GM12865 (cell line): ENCODE measurements around the gene VAT1.

Source experiments
- DNase-seq: peaks from one replicate; pipeline ENCODE4 v3.0.0; 2010; ENCODE audit warnings: low read depth
- H3K4me3 ChIP-seq: 2 replicates; pipeline ENCODE4 v1.5.1; 2011; ENCODE audit warnings: mild to moderate bottlenecking, low read depth, low read length, control low read depth
- TF ChIP-seq, protein P1 (sequence below): IDR thresholded peaks from 2 replicates; pipeline ENCODE4 v1.5.1; 2011; ENCODE audit warnings: low read length, control low read depth, low read depth, inconsistent platforms; ENCODE audit not compliant: insufficient read depth; ENCODE audit errors: missing control alignments

Gene VAT1

DNA sequence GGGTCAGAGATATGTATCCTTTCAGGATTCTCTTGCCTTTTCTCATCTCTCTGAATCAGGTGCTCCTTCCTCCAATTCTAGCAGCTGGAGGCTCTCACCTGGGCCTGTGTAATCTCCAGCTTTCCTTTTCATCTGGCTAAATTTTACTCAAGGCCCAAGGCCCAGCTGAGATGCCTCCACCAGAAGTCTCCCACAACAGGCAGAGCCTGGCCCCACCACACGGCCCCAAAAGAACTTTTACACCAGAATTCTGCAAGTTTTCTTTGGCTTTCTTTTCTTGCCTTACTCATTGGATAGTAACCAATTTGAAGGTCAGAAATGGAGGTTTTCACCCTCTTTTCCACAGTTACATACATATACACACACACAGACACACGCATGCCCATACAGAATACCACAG lies 17.5 kb upstream of the VAT1 start:
- no peak for DNase-seq
- H3K4me3 ChIP-seq, result no peak overlapping the region
- TF ChIP-seq, protein P1, sequence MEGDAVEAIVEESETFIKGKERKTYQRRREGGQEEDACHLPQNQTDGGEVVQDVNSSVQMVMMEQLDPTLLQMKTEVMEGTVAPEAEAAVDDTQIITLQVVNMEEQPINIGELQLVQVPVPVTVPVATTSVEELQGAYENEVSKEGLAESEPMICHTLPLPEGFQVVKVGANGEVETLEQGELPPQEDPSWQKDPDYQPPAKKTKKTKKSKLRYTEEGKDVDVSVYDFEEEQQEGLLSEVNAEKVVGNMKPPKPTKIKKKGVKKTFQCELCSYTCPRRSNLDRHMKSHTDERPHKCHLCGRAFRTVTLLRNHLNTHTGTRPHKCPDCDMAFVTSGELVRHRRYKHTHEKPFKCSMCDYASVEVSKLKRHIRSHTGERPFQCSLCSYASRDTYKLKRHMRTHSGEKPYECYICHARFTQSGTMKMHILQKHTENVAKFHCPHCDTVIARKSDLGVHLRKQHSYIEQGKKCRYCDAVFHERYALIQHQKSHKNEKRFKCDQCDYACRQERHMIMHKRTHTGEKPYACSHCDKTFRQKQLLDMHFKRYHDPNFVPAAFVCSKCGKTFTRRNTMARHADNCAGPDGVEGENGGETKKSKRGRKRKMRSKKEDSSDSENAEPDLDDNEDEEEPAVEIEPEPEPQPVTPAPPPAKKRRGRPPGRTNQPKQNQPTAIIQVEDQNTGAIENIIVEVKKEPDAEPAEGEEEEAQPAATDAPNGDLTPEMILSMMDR, result no peak

DNA sequence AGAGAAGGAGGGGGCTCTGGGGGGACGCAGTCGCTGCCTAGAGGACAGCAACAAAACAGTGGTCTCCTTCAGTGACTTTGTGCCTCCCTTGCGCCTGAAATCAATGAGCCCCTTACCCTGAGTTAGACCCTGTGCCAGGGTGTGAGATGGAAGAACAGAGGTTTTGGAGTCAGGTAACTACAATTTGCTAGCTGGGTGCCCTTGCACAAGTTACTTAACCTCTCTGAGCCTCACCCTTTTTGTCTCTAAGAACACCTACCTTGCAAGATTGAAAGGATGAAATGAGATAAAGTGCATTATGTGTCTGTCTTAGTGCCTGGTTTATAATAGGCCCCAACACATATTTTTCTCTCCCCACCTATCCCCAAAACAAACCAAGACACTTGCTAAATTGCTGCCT lies 12.7 kb upstream of the VAT1 start:
- DNase-seq, result no peak
- TF ChIP-seq, protein P1, result no peak
- no peak overlapping the region for H3K4me3 ChIP-seq

DNA sequence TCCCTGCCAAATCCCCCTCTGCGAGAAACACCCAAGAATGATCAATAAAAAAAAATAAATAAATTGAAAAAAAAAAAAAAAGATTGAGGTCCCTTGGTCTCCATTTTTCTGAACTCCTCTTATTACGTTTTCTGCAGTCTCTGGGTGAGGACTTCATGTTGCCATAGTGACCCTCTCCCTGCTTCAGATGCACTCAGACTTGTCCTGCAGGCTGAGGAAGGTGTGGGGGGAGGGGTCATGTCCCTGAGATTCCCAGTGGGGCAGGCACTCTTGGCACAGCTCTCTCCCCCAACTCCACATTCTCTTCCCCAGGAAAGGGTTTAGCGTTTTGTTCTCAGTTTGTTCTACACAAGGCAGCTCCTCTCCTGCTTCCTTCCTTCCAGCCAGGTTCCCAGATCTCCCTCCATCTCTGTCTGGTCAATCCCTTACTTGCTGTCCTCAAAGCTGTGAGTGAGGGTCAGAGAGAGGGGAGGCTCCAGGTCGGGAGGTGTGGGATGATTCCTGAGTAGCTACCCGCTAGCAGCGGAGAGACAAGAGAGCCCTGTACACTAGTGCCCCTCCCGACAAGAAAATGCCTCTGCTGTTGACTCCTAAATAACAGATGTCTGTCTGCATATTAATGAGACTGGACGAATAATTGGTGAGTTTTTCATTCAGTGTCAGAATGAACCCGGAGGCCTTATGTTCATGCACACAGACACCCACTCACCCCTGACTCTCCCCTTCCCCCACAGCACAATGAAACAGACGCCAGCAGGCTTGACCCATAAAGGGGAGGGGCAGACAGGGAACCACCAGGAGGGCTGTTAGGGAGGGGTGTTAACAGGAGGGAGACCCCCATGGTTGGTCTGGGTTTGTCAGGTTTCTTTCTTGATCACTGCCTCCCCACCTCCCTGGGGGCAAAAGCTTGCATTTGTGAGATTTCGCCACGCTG lies 12.0 kb upstream of the VAT1 start:
- TF ChIP-seq, protein P1, result no peak
- DNase-seq, result no peak

DNA sequence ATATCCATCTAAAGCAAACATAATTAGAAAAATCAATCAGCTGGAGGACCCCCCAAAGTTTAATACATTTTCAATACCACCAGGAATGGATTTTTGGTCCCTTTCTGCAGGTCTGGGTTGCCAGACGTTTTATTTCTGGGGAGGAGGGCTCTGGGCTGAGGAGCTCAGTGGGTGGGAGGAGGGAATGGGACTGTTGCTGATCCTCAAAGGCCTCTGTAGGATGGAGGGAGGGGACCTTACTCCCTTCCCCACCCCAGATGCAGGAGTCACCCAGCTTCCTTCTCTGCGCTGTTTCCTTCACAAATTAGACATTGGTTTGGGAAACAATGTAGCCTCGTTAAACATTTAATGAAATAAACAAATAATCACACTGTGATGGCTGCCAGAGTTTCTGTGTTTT lies 9.5 kb upstream of the VAT1 start:
- H3K4me3 ChIP-seq, result no peak overlapping the region
- TF ChIP-seq, protein P1, result no peak
- DNase-seq, result no peak

More for the DNA sequence above, 12.0 kb upstream of the VAT1 start:
- H3K4me3 ChIP-seq, result no peak overlapping the region

DNA sequence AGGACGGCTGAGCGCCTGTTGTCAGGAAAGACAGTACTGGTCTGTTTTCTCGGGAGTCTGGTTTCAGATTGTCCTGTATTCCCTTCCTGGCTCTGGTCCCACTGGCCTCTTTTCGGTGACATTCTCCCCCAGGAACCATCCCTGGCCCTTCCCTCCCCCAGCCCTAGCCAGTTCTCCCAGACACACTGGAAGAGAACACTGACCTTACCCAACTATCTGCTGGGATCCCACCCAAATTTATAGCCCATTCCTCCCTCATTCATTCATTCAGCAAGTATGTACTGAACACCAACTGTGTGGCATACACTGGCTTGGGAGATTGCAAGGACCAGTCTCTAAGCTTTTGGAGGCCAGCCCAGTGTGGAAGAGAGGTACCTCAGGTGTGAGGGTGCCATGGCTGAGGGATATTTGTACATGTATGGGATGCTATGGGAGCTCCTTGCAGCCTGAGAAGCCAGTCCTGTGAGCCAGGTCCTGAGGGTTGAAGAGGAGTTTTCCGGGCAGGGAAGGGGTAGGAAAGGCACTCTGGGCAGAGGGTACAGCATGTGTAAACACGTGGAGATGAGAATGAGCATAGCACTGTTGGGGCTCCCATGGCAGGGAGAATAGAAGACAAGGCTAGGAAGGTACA lies 8.1 kb upstream of the VAT1 start:
- H3K4me3 ChIP-seq, result no peak overlapping the region

DNA sequence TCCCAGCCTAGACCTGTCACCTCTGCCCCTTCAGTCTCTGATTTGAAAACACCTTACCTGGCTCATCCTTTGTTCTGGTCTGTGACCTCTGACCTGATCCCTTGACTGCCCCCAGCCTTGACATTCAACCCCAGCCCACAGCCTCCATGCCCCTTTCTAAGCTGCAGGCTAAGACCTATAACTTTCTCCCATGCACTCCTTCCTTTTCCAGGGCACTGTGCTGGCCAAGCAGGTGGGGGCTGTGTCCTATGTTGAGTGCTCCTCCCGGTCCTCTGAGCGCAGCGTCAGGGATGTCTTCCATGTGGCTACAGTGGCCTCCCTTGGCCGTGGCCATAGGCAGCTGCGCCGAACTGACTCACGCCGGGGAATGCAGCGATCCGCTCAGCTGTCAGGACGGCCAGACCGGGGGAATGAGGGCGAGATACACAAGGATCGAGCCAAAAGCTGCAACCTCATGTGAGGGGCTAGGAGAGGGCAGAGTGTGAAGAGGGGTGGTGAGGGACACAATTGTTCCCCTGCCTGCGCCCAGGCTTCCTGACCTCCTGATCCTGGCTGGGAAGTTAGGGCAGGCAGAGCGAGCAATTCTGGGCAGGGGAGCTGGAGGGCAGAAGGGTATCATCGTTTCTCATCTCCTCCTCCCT lies 6.2 kb upstream of the VAT1 start:
- no peak overlapping the region for H3K4me3 ChIP-seq
- TF ChIP-seq, protein P1, result no peak
- DNase-seq, result no peak

More for the DNA sequence above, 8.1 kb upstream of the VAT1 start:
- TF ChIP-seq, protein P1, result no peak
- DNase-seq, result no peak
